ENCODE results near the gene ULK4.

ULK4 gene

GRCh38 chr3:41629072-41629471 lies 332.8 kb downstream of the ULK4 start:
- DNase-seq = peak in 1 of 14 donors; percentile 3

- no peak for DNase-seq
Observed at GRCh38 chr3:41627477-41628087, 334.3 kb downstream of the ULK4 start.

DNA sequence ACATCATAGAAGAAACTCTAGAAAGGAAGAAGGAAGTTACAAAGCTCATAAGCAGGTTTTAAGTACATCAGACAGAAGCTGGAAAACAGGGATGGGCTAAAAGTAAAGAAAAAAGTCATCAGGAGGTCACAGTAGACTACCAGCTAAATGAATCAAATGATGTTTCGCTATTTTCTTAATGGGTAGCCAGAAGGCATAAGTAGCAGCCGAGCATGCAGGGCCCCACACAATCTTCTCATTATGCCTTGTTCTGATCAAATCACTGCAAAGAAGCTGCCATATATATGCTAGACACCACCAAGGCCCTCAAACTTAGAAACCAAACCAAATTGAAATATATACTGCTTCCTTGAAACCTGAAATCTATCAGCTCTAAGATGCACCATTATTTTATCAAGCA lies 349.1 kb downstream of the ULK4 start:
- DNase-seq = no peak

GRCh38 chr3:41611008-41611407 lies 350.9 kb downstream of the ULK4 start:
- no peak for DNase-seq

- no peak for DNase-seq
Observed at GRCh38 chr3:41608347-41608746, 353.6 kb downstream of the ULK4 start.

DNA sequence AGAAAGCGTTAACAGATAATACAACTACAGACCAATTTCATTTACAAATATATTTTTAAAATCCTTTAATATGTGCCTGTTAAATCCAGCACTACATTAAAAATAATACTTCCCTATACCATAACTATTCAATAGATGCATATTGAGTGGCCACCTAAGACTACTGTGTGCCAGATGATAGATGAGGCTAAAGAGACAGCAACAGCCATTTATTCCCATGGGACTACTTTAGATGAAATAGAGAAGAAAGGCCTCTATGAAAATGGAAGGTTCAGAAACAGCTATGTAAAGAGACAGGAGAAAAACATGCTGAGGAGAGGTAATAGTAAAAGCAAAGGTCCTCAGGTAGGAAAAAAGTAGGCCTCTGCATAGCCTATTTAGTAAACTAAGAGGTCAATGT lies 358.1 kb downstream of the ULK4 start:
- DNase-seq = no peak

GRCh38 chr3:41602121-41602520 lies 359.8 kb downstream of the ULK4 start:
- DNase-seq = no peak

DNA sequence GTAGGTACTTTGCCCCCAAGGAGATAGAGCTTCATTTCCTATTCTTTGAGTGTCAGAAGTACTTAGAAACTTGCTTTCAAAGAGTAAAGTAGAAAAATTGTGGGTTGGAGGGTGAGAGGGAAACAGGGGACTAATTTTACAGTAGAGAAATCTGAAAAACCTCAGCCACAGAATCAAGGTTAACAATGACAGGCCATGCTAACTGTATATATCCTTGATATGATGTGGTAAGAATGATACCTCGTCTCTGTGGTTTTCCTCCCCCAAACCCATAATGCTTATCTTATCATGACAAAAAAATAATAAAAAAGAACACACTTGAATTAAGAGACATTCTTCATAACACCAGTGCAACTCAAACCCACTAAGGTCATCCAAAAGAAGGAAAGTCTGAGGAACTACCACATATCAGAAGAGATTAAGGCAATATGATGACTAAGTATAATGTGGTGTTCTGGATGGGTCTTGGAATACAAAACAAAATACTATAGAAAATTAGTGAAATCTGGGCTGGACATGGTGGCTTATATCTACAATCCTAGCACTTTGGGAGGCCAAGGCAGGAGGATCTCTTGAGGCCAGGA lies 360.4 kb downstream of the ULK4 start:
- DNase-seq = no peak

DNA sequence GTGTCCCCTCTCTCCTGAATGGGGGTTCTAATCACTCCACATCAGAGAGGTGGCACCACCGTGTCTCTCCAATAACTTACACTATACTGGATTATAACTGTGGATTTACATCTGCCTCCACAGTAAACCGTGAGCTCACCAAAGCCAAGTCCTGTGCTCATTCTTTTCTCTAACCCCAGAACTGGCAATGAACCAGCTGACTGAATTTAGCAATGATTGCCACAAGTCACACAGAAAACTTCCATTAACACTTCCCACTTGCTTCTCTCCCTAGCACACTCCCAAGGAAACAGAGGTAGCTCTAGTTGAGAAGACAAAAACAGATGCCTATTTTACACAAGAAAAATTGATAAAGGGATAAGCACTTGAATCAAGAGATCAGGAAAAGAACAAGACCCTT lies 361.3 kb downstream of the ULK4 start:
- DNase-seq = no peak

- no peak for DNase-seq
Observed at GRCh38 chr3:41599127-41599484, 362.8 kb downstream of the ULK4 start.

DNA sequence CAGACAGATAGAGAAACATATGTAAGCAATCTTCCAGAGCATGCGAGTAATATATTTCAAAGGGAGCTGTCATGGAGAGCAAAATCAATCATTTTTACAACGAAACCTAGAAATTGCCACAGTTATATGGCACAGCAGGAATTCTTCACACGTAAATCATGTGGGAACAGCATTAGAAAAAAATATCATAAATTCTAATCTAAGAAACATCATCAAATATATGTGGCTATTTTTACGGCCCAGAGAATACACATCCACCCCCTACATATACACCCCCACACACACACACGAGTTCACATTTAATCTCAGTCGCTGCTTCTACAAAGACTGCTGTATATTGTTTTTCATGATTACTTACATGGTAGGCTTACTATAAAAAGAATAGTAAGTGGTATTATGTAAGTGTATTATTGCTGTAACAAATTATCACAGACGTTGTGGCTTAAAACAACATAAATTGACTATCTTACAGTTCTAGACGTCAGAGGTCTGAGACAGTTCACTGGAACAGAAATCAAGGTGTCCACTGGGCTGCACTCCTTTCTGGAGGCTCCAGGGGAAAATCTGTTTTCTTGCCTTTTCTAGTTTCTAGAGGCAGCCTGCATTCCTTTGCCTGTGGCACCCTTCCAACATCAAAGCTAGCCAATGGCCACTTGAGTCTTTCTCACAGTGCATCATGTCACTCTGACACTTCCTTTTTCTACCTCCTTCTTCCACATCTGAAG lies 363.3 kb downstream of the ULK4 start:
- no peak for DNase-seq

DNA sequence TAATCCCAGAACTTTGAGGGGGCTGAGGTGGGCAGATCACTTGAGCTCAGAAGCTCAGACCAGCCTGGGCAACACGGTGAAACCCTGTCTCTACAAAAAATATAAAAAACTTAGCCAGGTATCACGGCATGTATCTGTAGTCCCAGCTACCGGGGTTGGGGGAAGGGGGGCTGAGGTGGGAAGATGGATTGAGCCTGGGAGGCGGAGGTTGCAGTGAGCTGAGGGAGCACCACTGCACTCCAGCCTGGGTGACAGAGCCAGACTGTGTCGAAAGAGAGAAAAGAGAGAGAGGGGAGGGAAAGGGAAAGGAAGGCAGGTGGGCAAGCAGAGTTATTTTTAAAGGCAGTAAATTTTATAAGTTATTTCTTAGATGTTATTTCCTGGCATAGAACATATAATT lies 368.1 kb downstream of the ULK4 start:
- DNase-seq = no peak

GRCh38 chr3:41592753-41593510 lies 369.0 kb downstream of the ULK4 start:
- DNase-seq = no peak

DNA sequence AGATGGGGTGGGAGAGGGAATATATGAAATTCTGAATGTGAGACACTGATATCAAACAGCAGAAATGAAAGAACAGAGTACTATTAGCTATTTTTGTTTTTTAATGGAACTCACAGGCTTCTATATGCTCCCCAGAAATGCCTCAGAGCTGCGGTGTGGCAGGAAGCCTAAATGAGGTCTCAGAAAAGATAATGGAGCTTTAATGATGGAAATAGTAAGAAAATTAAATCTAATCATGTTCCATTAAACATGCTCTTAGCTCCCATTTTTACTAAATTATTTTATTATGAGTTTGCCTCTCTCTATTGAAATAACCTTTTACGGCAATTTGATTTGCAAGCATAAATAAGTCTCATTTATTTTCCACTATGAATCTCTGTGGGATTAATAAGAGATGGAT lies 378.9 kb downstream of the ULK4 start:
- no peak for DNase-seq

GRCh38 chr3:41581700-41582099 lies 380.2 kb downstream of the ULK4 start:
- no peak for DNase-seq

GRCh38 chr3:41580274-41580959 lies 381.5 kb downstream of the ULK4 start:
- no peak for DNase-seq

GRCh38 chr3:41579861-41580260 lies 382.0 kb downstream of the ULK4 start:
- DNase-seq = no peak

DNA sequence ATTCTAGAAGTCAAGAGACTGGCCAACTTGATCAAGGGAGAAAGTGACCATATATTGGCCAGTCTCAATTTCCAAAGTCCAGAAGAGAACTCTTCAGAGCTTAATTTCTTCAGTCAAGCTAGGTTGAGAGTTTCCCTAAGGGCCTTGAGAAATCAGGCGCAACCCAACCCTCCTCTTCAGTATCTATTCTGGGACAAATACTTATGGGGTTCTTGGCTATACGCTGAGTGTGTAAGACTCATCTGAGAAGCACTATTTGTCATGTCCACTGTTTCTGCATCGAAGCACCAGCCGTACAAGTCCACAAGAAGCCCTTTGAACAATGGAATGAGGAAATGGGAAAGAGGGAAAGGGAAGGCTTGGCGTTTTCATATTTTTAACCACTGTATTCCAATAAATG lies 383.1 kb downstream of the ULK4 start:
- DNase-seq = no peak

GRCh38 chr3:41575724-41576123 lies 386.2 kb downstream of the ULK4 start:
- peak in 9 of 14 donors; percentile 2 to 94 (median 15) for DNase-seq

DNA sequence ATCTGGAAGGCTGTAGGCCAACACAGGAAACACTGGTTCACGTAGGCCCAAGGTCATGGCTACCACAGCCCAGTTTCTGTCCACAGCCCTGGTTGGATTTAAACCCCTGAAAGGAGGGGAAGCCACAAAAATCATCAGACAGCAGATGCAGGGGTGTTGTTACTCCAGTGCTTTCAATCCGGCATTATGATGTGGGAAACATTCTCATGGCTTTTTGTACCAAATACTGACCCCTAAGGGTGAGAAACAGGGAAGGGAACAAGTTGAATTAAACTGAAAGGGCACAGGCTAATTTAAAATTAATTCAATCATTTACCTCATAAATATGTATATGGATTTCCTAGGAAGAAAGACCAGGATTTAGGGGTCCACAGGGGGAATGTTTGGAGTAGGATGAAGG lies 387.0 kb downstream of the ULK4 start:
- no peak for DNase-seq

- no peak for DNase-seq
Observed at GRCh38 chr3:41573591-41573990, 388.3 kb downstream of the ULK4 start.

DNA sequence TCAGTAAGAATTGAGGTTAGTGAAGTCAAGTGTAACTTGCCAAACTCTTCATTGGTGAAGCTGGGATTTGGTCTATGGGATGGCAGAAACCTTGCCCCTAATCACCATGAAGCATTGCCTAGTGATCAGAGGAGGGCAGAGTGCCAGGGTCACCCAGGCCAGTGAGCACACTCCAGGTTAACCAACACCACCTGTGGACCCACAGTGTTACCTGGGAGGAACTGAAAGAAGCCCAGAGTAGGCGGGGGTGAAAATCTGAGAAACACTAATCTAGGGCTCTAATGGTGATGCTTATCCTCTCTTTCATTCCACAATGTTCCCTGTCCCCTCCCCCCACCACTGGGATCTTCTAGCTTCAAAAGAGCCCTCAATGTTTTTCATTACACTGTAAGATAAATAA lies 389.8 kb downstream of the ULK4 start:
- no peak for DNase-seq
